OCI-M2 (cell line): ENCODE measurements around the gene SMARCA2.

Source experiments
- DNase-seq: peaks from one replicate; lab custom pipeline; 2025; ENCODE audit not compliant: unreplicated experiment; lab: John Stamatoyannopoulos, UW

Gene SMARCA2

DNA sequence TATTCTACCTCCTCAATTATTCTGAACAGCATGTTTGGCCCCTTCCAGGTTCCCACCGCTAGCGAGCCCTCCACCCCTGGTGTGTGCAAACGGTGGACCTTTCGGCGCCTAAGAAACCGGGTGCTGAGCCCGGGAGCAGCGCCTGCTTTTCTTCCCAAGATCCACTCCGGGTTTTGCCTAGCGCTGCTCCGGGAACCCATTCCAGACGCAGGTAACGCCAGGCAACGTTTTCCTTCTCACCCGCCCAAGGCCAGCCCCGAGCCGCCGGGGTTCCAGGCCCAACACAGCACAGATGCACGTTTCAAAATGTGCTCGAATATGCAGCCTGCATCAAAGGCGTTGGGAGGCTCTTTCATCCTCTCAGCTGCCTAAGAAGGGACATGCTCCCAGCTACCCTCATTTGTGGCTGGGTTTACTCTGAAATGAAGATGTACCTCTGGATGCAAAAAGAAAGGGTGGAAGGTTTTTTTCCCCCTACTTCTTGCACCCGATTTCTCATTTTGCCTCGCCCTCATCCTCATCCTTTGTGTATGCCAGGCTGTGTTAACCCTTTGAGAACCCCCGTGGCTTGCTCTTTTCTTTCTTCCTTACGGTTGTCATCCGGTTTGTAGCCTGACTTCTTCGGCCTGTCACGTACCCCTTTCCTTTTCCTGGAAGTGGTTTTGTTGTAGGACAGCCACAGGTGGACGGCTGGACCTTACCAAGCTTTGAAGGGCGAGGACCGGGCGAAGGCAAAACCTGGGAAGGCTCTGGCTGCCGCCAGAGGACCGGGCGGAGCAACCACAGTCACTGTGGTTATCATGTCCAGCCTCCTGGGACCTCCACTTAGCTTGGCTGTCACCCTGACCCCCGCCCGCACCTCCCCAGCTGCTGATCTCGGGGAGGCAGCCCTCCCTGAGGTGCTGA lies 226.9 kb downstream of the SMARCA2 start:
- DNase-seq = no peak

DNA sequence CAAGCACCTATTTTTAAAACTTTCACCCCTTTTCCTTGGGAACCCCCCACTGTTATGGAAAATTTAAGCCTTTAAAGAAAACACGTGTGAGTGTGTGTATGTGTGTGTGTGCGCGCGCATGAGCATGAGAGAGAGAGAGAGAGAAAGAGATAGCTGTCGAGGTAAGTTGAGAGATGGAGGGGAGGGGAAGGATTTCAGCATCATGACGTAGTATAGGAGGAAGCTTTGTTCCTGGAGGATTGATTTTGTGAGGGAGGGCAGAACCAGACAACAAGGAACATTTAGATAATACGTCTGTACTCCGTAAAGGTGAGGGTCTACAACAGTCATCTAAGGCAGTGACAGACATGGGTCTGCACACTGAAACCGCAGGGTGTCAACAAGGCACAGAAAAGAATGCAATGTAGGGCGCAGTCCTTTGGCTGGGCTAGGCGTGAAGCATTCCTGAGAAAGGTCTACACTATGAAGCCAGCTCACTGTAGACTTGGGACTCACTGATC lies 227.7 kb downstream of the SMARCA2 start:
- no peak for DNase-seq
